ENCODE data around the gene HELZ.

Gene HELZ

GRCh38 chr17:67174190-67174589 is 70.8 kb downstream of the HELZ start:
- no peaks in the 10 kb centered on the region for H3K27me3 ChIP-seq (ENCODE audit: control insufficient read depth, insufficient read depth, low read length)
- no peaks in the 10 kb centered on the region for H3K4me1 ChIP-seq (ENCODE audit: control insufficient read depth, insufficient read depth, low read length)
- no peak overlapping the region for H3K4me3 ChIP-seq (ENCODE audit: low read length)
- H3K9ac ChIP-seq (ENCODE audit: low read length) = no peak overlapping the region
- no peaks in the 10 kb centered on the region for H3K9me3 ChIP-seq (ENCODE audit: control insufficient read depth, low read length)
- no peaks in the 10 kb centered on the region for H3K36me3 ChIP-seq (ENCODE audit: control insufficient read depth, insufficient read depth, low read length)

- Histone ChIP-seq H3K9ac (ENCODE audit: low read length) (no peak overlapping the region), H3K36me3 (ENCODE audit: control insufficient read depth, insufficient read depth, low read length) (peaks cover 5% of the 10 kb centered on the region), H3K9me3 (ENCODE audit: control insufficient read depth, low read length) (no peaks in the 10 kb centered on the region), H3K4me3 (ENCODE audit: low read length) (no peak overlapping the region), H3K4me1 (ENCODE audit: control insufficient read depth, insufficient read depth, low read length) (no peaks in the 10 kb centered on the region), H3K27me3 (ENCODE audit: control insufficient read depth, insufficient read depth, low read length) (no peaks in the 10 kb centered on the region)
Measured at GRCh38 chr17:67171560-67171959, 73.4 kb downstream of the HELZ start.

GRCh38 chr17:67168496-67168895 is 76.5 kb downstream of the HELZ start:
- no peak overlapping the region for H3K4me3 ChIP-seq (ENCODE audit: low read length)
- H3K36me3 ChIP-seq (ENCODE audit: control insufficient read depth, insufficient read depth, low read length) = peaks cover 5% of the 10 kb centered on the region
- no peaks in the 10 kb centered on the region for H3K4me1 ChIP-seq (ENCODE audit: control insufficient read depth, insufficient read depth, low read length)
- no peak overlapping the region for H3K9ac ChIP-seq (ENCODE audit: low read length)
- H3K27me3 ChIP-seq (ENCODE audit: control insufficient read depth, insufficient read depth, low read length) = no peaks in the 10 kb centered on the region
- no peaks in the 10 kb centered on the region for H3K9me3 ChIP-seq (ENCODE audit: control insufficient read depth, low read length)

- Histone ChIP-seq H3K9me3 (ENCODE audit: control insufficient read depth, low read length) (no peaks in the 10 kb centered on the region), H3K27me3 (ENCODE audit: control insufficient read depth, insufficient read depth, low read length) (no peaks in the 10 kb centered on the region), H3K4me3 (ENCODE audit: low read length) (no peak overlapping the region), H3K9ac (ENCODE audit: low read length) (no peak overlapping the region), H3K4me1 (ENCODE audit: control insufficient read depth, insufficient read depth, low read length) (no peaks in the 10 kb centered on the region), H3K36me3 (ENCODE audit: control insufficient read depth, insufficient read depth, low read length) (peaks cover 5% of the 10 kb centered on the region)
Measured at GRCh38 chr17:67165201-67165600, 79.8 kb downstream of the HELZ start.

- Histone ChIP-seq H3K4me3 (ENCODE audit: low read length) (no peak overlapping the region), H3K9me3 (ENCODE audit: control insufficient read depth, low read length) (no peaks in the 10 kb centered on the region), H3K27me3 (ENCODE audit: control insufficient read depth, insufficient read depth, low read length) (no peaks in the 10 kb centered on the region), H3K9ac (ENCODE audit: low read length) (no peak overlapping the region), H3K36me3 (ENCODE audit: control insufficient read depth, insufficient read depth, low read length) (peaks cover 5% of the 10 kb centered on the region), H3K4me1 (ENCODE audit: control insufficient read depth, insufficient read depth, low read length) (no peaks in the 10 kb centered on the region)
Measured at GRCh38 chr17:67164302-67164701, 80.7 kb downstream of the HELZ start.

GRCh38 chr17:67162771-67163170 is 82.2 kb downstream of the HELZ start:
- Histone ChIP-seq H3K27me3 (ENCODE audit: control insufficient read depth, insufficient read depth, low read length) (no peaks in the 10 kb centered on the region), H3K9me3 (ENCODE audit: control insufficient read depth, low read length) (no peaks in the 10 kb centered on the region), H3K36me3 (ENCODE audit: control insufficient read depth, insufficient read depth, low read length) (peaks cover 5% of the 10 kb centered on the region), H3K4me1 (ENCODE audit: control insufficient read depth, insufficient read depth, low read length) (no peaks in the 10 kb centered on the region), H3K4me3 (ENCODE audit: low read length) (no peak overlapping the region), H3K9ac (ENCODE audit: low read length) (no peak overlapping the region)

GRCh38 chr17:67161573-67161972 is 83.4 kb downstream of the HELZ start:
- H3K4me1 ChIP-seq (ENCODE audit: control insufficient read depth, insufficient read depth, low read length) = no peaks in the 10 kb centered on the region
- no peak overlapping the region for H3K9ac ChIP-seq (ENCODE audit: low read length)
- no peaks in the 10 kb centered on the region for H3K36me3 ChIP-seq (ENCODE audit: control insufficient read depth, insufficient read depth, low read length)
- no peaks in the 10 kb centered on the region for H3K27me3 ChIP-seq (ENCODE audit: control insufficient read depth, insufficient read depth, low read length)
- H3K4me3 ChIP-seq (ENCODE audit: low read length) = no peak overlapping the region
- no peaks in the 10 kb centered on the region for H3K9me3 ChIP-seq (ENCODE audit: control insufficient read depth, low read length)

- H3K4me3 ChIP-seq (ENCODE audit: low read length) = no peak overlapping the region
- no peaks in the 10 kb centered on the region for H3K27me3 ChIP-seq (ENCODE audit: control insufficient read depth, insufficient read depth, low read length)
- no peak overlapping the region for H3K9ac ChIP-seq (ENCODE audit: low read length)
- H3K4me1 ChIP-seq (ENCODE audit: control insufficient read depth, insufficient read depth, low read length) = no peaks in the 10 kb centered on the region
- H3K9me3 ChIP-seq (ENCODE audit: control insufficient read depth, low read length) = no peaks in the 10 kb centered on the region
- H3K36me3 ChIP-seq (ENCODE audit: control insufficient read depth, insufficient read depth, low read length) = no peaks in the 10 kb centered on the region
Measured at GRCh38 chr17:67160791-67161190, 84.2 kb downstream of the HELZ start.

- H3K4me3 ChIP-seq (ENCODE audit: low read length) = no peak overlapping the region
- H3K4me1 ChIP-seq (ENCODE audit: control insufficient read depth, insufficient read depth, low read length) = no peaks in the 10 kb centered on the region
- H3K27me3 ChIP-seq (ENCODE audit: control insufficient read depth, insufficient read depth, low read length) = no peaks in the 10 kb centered on the region
- H3K9me3 ChIP-seq (ENCODE audit: control insufficient read depth, low read length) = no peaks in the 10 kb centered on the region
- no peak overlapping the region for H3K9ac ChIP-seq (ENCODE audit: low read length)
- no peaks in the 10 kb centered on the region for H3K36me3 ChIP-seq (ENCODE audit: control insufficient read depth, insufficient read depth, low read length)
Measured at GRCh38 chr17:67157732-67158639, 87.0 kb downstream of the HELZ start.

GRCh38 chr17:67156269-67157199 is 88.5 kb downstream of the HELZ start:
- Histone ChIP-seq H3K36me3 (ENCODE audit: control insufficient read depth, insufficient read depth, low read length) (no peaks in the 10 kb centered on the region), H3K9ac (ENCODE audit: low read length) (no peak overlapping the region)

GRCh38 chr17:67152824-67153223 is 92.2 kb downstream of the HELZ start:
- Histone ChIP-seq H3K4me3 (ENCODE audit: low read length) (no peak overlapping the region), H3K9ac (ENCODE audit: low read length) (no peak overlapping the region), H3K27me3 (ENCODE audit: control insufficient read depth, insufficient read depth, low read length) (no peaks in the 10 kb centered on the region), H3K36me3 (ENCODE audit: control insufficient read depth, insufficient read depth, low read length) (no peaks in the 10 kb centered on the region), H3K9me3 (ENCODE audit: control insufficient read depth, low read length) (no peaks in the 10 kb centered on the region), H3K4me1 (ENCODE audit: control insufficient read depth, insufficient read depth, low read length) (no peaks in the 10 kb centered on the region)

More at GRCh38 chr17:67156269-67157199, 88.5 kb downstream of the HELZ start:
- Histone ChIP-seq H3K9me3 (ENCODE audit: control insufficient read depth, low read length) (no peaks in the 10 kb centered on the region), H3K4me3 (ENCODE audit: low read length) (no peak overlapping the region), H3K27me3 (ENCODE audit: control insufficient read depth, insufficient read depth, low read length) (no peaks in the 10 kb centered on the region), H3K4me1 (ENCODE audit: control insufficient read depth, insufficient read depth, low read length) (no peaks in the 10 kb centered on the region)

GRCh38 chr17:67151717-67152116 is 93.3 kb downstream of the HELZ start:
- H3K36me3 ChIP-seq (ENCODE audit: control insufficient read depth, insufficient read depth, low read length) = no peaks in the 10 kb centered on the region
- H3K9me3 ChIP-seq (ENCODE audit: control insufficient read depth, low read length) = no peaks in the 10 kb centered on the region
- H3K4me3 ChIP-seq (ENCODE audit: low read length) = no peak overlapping the region
- H3K9ac ChIP-seq (ENCODE audit: low read length) = no peak overlapping the region
- H3K27me3 ChIP-seq (ENCODE audit: control insufficient read depth, insufficient read depth, low read length) = no peaks in the 10 kb centered on the region
- H3K4me1 ChIP-seq (ENCODE audit: control insufficient read depth, insufficient read depth, low read length) = no peaks in the 10 kb centered on the region

Measured in mucosa of stomach (tissue), 1 donor.